PFSK-1 (cell line): ENCODE data around the gene NALCN.

Source experiments
- FOXP2 ChIP-seq: optimal IDR thresholded peaks from 2 replicates; pipeline ENCODE3; 2011; ENCODE audit warnings: borderline replicate concordance, control low read depth, inconsistent platforms; ENCODE audit not compliant: insufficient read depth; ENCODE audit errors: extremely low read length, extremely low read depth
- POLR2AphosphoS5 ChIP-seq: IDR thresholded peaks from 2 replicates; pipeline ENCODE4 v1.6.1; 2012; ENCODE audit warnings: low read depth, mild to moderate bottlenecking, control low read depth, low read length, moderate library complexity
- SIN3A ChIP-seq: IDR thresholded peaks from 2 replicates; pipeline ENCODE4 v1.6.1; 2012; ENCODE audit warnings: mild to moderate bottlenecking, low read length, moderate library complexity, borderline replicate concordance; ENCODE audit not compliant: insufficient read depth
- TAF1 ChIP-seq: IDR thresholded peaks from 2 replicates; pipeline ENCODE4 v1.6.1; 2012; ENCODE audit warnings: low read length, control low read depth, borderline replicate concordance; ENCODE audit not compliant: insufficient read depth
- TF ChIP-seq, protein P1 (sequence below), 2 experiments: IDR thresholded peaks; 2 replicates each; pipeline versions ENCODE4 v1.6.1 to v1.8.0; 2011 to 2012; ENCODE audit warnings: low read depth in 2 of 2, low read length in 2 of 2, control low read depth in 1 of 2, inconsistent platforms in 1 of 2, mild to moderate bottlenecking in 1 of 2, moderate library complexity in 1 of 2; ENCODE audit not compliant: insufficient read depth in 1 of 2

DNA sequence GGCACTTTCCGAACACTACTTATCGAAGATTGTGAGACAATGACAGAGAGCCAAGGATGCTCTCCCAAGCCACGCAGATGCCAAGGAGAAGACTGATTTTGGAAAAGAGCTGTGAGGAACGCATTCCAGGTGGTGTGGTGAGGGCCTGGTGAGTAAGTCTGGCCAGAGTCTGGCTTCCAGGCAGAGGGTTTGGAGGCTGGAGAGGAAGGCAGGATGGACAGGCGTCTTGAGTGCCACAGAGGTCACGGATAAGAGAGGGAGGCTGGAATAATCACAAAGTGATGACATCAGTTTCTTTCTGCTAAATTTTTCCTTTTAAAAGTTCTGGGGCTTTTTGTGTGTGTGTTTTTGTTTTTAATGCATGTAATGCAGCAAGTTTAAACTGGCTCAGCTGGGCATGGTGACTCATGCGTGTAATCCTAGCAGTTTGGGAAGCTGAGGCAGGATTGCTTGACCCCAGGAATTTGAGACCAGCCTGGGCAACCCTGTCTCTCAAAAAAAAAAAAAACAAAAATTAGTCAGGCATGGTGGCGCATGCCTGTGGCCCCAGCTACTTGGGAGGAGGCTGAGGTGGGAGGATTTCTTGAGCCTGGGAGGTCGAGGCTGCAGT lies 235.1 kb downstream of the NALCN start:
- TF ChIP-seq, protein P1, sequence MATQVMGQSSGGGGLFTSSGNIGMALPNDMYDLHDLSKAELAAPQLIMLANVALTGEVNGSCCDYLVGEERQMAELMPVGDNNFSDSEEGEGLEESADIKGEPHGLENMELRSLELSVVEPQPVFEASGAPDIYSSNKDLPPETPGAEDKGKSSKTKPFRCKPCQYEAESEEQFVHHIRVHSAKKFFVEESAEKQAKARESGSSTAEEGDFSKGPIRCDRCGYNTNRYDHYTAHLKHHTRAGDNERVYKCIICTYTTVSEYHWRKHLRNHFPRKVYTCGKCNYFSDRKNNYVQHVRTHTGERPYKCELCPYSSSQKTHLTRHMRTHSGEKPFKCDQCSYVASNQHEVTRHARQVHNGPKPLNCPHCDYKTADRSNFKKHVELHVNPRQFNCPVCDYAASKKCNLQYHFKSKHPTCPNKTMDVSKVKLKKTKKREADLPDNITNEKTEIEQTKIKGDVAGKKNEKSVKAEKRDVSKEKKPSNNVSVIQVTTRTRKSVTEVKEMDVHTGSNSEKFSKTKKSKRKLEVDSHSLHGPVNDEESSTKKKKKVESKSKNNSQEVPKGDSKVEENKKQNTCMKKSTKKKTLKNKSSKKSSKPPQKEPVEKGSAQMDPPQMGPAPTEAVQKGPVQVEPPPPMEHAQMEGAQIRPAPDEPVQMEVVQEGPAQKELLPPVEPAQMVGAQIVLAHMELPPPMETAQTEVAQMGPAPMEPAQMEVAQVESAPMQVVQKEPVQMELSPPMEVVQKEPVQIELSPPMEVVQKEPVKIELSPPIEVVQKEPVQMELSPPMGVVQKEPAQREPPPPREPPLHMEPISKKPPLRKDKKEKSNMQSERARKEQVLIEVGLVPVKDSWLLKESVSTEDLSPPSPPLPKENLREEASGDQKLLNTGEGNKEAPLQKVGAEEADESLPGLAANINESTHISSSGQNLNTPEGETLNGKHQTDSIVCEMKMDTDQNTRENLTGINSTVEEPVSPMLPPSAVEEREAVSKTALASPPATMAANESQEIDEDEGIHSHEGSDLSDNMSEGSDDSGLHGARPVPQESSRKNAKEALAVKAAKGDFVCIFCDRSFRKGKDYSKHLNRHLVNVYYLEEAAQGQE (IDR thresholded peaks at IDR 0.05; ENCODE audit: insufficient read depth in 1 of 2, low read depth in 2 of 2, low read length in 2 of 2): no peak
- TF ChIP-seq SIN3A (no peak), POLR2AphosphoS5 (no peak), TAF1 (no peak), FOXP2 (no peak)
